ENCODE data around the gene LZTS2. TPM values are rescaled to one million over a fixed set of nuclear protein-coding genes. Genes with fewer than 3 reads are reported as not detected.

The LZTS2 gene, protein sequence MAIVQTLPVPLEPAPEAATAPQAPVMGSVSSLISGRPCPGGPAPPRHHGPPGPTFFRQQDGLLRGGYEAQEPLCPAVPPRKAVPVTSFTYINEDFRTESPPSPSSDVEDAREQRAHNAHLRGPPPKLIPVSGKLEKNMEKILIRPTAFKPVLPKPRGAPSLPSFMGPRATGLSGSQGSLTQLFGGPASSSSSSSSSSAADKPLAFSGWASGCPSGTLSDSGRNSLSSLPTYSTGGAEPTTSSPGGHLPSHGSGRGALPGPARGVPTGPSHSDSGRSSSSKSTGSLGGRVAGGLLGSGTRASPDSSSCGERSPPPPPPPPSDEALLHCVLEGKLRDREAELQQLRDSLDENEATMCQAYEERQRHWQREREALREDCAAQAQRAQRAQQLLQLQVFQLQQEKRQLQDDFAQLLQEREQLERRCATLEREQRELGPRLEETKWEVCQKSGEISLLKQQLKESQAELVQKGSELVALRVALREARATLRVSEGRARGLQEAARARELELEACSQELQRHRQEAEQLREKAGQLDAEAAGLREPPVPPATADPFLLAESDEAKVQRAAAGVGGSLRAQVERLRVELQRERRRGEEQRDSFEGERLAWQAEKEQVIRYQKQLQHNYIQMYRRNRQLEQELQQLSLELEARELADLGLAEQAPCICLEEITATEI
- total RNA-seq (100 to 1,000 TPM in 2 of 7 donors, 10 to 100 TPM in 5; 60.6 to 121 (median 77.4) TPM), polyA plus RNA-seq (10 to 100 TPM in 1 of 2 donors, 1 to 10 TPM in 1; 9.4 to 93.9 TPM)
- long read RNA-seq, donor 1, full-length matches to known transcripts = 88 of 213 reads
- long read RNA-seq, donor 1, partial matches to known transcripts = 52 of 213 reads
- long read RNA-seq, donor 1, other reads (novel, unspliced or antisense) = 73 of 213 reads
- long read RNA-seq, donor 2, full-length matches to known transcripts = 12 of 12 reads
- long read RNA-seq, donor 2, partial matches to known transcripts = 0 of 12 reads
- long read RNA-seq, donor 2, other reads (novel, unspliced or antisense) = 0 of 12 reads
- long read RNA-seq, donor 3, full-length matches to known transcripts = 54 of 336 reads
- long read RNA-seq, donor 3, partial matches to known transcripts = 56 of 336 reads
- long read RNA-seq, donor 3, other reads (novel, unspliced or antisense) = 226 of 336 reads

DNA sequence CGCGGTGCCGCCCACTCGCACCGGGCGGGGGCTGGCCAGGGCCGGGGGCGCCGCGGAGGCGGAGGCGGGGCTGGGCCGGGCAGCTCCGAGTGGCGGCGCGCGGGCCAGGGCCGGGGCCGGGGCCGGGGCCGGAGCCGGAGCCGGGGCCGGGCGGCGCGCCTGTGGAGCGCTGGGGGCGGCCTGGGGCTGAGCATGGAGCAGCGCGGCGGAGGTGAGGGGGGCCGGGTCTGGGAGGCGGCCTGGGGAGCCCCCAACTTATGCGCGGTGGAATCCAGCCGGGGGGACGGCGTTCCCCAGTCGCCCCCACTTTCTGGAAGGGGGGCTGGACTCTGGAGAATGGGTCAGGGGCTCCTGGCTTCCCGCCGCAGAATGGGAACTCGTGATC lies at the start of gene LZTS2:
TSS of gene LZTS2 (plus strand) at position 67 of the 385 bp plus-strand sequence. CDS start 2,731 bp downstream, outside the sequence.
- intact Hi-C loops (cut with DNase I) = loop anchor here in 1 of 4 donors (5.0 kb wide), 1 partner anchor 63 kb away; the partner anchor contains the start of gene KAZALD1
- Histone ChIP-seq H3K4me3 (peak within 1 kb of the TSS; percentile 93), H3K36me3 (no peaks in the 10 kb centered on the region), H3K9me3 (no peaks in the 10 kb centered on the region), H3K27me3 (no peaks in the 10 kb centered on the region), H3K27ac (peak within 1 kb of the TSS; percentile 99 to 100), H3K4me1 (ENCODE audit: insufficient read depth) (peaks cover 16% of the 10 kb centered on the region)
- WGBS, 3 donors = 0 to 1% (median 0%) methylated on average over 20 to 44 of the region's 44 CpGs
- DNase-seq = peak in 1 of 5 donors; percentile 75
- TF ChIP-seq, protein P1, sequence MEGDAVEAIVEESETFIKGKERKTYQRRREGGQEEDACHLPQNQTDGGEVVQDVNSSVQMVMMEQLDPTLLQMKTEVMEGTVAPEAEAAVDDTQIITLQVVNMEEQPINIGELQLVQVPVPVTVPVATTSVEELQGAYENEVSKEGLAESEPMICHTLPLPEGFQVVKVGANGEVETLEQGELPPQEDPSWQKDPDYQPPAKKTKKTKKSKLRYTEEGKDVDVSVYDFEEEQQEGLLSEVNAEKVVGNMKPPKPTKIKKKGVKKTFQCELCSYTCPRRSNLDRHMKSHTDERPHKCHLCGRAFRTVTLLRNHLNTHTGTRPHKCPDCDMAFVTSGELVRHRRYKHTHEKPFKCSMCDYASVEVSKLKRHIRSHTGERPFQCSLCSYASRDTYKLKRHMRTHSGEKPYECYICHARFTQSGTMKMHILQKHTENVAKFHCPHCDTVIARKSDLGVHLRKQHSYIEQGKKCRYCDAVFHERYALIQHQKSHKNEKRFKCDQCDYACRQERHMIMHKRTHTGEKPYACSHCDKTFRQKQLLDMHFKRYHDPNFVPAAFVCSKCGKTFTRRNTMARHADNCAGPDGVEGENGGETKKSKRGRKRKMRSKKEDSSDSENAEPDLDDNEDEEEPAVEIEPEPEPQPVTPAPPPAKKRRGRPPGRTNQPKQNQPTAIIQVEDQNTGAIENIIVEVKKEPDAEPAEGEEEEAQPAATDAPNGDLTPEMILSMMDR (IDR thresholded peaks at IDR 0.05) = no peak
- TF ChIP-seq POLR2A (IDR thresholded peaks at IDR 0.05) (no peak), EP300 (IDR thresholded peaks at IDR 0.05) (no peak)

DNA sequence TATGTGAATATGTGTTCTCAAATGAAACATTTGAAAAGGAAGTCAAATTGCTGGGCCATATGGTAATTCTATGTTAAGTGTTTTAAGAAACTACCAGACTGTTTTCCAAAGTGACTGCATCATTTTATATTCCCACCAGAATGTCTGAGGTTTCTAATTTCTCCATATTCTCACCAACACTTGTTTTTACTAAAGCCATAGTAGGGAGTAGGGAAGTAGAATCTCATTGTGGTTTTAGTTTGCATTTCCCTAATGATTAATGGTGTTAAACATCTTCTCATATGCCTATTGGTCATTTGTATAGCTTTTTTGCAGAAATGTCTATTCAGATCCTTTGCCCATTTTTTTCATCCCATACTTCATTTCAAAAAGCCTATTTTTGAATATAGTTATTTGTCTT lies 39.4 kb upstream of the LZTS2 start:
- no peaks in the 10 kb centered on the region for H3K36me3 ChIP-seq

DNA sequence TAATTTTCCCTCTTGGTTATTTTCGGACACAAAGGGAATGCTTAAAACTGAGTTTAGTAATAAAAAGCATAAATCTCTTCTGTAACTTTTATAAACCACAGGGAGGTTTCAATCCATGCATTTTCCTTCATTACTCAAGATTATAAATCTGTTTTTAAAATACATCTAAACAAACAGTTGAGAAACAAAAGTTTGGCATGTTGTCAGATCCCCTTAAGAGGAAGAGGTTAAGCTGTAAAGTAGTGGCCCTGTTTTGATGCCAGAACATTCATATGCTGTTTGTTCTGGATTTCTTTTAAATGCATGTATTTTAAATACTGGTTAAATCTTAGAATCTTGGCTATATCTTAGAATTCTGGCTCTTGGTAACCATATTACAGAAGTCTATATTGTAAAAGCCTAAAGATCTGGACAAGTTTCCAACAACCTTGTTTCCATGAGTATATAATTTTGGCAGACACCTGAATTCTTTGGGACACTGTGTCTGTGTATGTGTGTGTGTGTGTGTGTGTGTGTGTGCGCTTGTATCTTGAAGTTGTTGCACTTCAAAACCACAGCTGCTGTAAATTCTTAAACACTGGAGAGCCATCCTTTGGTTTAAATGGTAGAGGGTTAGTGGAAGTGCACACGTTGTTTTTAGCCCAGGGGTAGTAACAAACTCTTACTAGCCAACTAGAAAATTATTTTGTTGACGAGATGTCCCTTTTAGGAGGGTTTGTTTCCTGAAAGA lies 37.1 kb upstream of the LZTS2 start:
- TF ChIP-seq EP300 (IDR thresholded peaks at IDR 0.05) (no peak), POLR2A (IDR thresholded peaks at IDR 0.05) (no peak)
- TF ChIP-seq, protein P1 (IDR thresholded peaks at IDR 0.05) = no peak
- no peaks in the 10 kb centered on the region for H3K27me3 ChIP-seq
- intact Hi-C loops (cut with DNase I) = loop anchor here in 1 of 4 donors (10.0 kb wide), 1 partner anchor 78 kb away; no protein-coding TSS in a partner anchor
- 44 to 61% (median 48%) methylated on average over 4 of the region's 4 CpGs for WGBS, 3 donors
- no peak overlapping the region for H3K4me3 ChIP-seq
- no peaks in the 10 kb centered on the region for H3K36me3 ChIP-seq
- H3K9me3 ChIP-seq = no peaks in the 10 kb centered on the region
- H3K27ac ChIP-seq = no peak overlapping the region
- DNase-seq = no peak
- no peaks in the 10 kb centered on the region for H3K4me1 ChIP-seq (ENCODE audit: insufficient read depth)

More for the DNA sequence above, 39.4 kb upstream of the LZTS2 start:
- Histone ChIP-seq H3K27ac (no peak overlapping the region), H3K9me3 (no peaks in the 10 kb centered on the region), H3K4me1 (ENCODE audit: insufficient read depth) (no peaks in the 10 kb centered on the region), H3K27me3 (no peaks in the 10 kb centered on the region), H3K4me3 (no peak overlapping the region)
- TF ChIP-seq, protein P1 (IDR thresholded peaks at IDR 0.05) = no peak
- TF ChIP-seq EP300 (IDR thresholded peaks at IDR 0.05) = no peak
- no peak for TF ChIP-seq POLR2A (IDR thresholded peaks at IDR 0.05)
- no peak for DNase-seq
- intact Hi-C loops (cut with DNase I) = loop anchor here in 1 of 4 donors (10.0 kb wide), 1 partner anchor 75 kb away; no protein-coding TSS in a partner anchor
